HG02970 (cell line): ENCODE measurements around the gene ZNF383.
"Not testable (repeated sequence)": the region's sequence is repeated elsewhere in the genome, so short reads cannot be mapped to it uniquely, and the experiment has no call there.

Experiments used
- ATAC-seq: cut with Tn5 transposase; IDR thresholded peaks from one replicate; pipeline ENCODE4 v1.9.1; 2021; ENCODE audit warnings: mild to moderate bottlenecking, moderate library complexity, moderate number of reproducible peaks; ENCODE audit not compliant: unreplicated experiment, low FRiP score

ZNF383 gene

DNA sequence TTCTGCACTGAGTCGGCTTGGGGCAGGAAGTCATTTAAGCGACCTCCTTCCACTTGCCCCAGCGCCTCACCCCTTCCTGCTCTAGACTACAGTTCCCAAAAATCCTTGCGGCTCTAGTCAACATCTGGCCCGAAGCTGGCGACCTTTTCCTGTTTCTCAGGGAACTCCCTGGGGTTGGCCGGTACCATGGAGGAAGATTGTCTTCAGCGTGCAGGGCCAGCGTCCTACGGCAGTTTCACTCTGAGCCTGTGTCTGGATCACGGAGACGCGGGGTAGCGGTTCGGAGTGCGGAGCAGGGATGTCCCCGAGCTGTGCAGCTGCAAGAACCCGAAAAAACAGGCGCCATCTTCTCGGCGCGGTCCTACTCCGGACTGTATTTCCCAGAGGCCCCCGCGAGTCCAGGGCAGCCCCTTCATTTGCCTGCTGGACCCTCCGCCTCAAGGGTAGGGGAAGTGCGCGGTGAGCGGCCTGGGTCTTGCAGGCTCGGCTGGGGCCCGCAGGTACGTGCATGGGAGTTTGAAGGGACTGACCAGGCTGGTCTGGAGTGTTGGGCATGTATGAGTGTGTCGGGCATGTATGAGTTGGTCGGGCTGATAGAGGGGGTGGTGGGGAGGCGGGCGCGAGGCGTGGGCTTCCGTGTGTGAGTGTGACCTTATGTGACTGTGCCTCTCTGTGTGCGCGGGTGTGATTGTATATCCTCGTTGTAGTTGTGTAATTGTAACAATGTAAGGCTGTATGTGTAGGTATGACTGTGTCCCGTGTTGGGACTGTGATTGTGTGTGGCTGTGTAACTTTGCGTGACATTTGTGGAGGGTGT lies at the start of gene ZNF383:
TSS of gene ZNF383 (plus strand) at position 440 of the 817 bp plus-strand sequence. CDS start 12,240 bp downstream, outside the sequence.
- ATAC-seq, result peak; percentile 83

DNA sequence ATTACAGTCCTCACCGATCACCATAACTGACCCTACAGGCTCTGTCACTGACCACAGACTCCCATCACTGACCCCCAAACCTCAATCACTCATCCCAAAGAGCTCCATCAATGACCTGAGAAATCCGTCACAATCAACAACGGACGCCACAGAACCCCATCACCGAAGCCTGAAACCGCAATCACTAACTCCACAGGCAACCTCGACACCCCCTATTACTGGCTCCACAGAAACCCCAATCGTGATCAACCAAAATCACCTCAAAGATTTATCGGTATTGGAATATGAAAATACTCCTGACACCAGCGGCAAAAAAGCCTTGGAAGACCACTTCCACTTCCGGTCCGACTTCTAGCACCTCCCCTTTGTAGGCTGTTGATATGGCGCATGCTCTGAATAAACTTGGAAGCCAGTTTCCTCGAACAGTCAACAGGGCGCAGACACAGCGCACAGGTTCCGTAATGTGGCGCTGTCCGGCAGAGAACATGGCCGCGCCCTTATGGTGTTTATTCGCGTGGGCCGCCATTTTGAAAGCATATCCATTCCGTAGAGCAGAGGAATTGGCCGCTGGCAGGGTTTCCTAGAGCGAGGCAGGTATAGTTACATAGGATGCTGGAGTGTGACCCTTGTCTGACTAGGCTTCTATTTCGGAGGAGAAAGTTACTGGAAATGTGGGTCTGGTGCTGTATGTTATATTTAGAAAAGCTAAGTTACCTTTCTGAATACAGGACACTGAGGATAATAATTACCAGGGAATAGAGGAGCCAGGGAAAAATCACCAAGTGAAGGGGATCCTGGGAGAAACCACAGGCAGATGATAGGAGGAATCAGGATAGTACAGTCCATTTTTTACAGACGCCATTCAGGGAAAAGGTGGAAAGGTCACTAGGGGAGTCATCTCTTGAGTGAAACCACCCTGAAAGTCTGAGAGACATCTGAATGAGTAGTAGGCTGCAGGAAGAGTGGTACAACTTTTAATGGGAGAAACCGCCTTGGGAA lies 45.3 kb upstream of the ZNF383 start, which contains the start of gene ZNF585A:
TSS of gene ZNF585A (minus strand) at position 328 of the 999 bp plus-strand sequence. CDS start 2,785 bp downstream, outside the sequence.
- ATAC-seq, result peak; percentile 96

DNA sequence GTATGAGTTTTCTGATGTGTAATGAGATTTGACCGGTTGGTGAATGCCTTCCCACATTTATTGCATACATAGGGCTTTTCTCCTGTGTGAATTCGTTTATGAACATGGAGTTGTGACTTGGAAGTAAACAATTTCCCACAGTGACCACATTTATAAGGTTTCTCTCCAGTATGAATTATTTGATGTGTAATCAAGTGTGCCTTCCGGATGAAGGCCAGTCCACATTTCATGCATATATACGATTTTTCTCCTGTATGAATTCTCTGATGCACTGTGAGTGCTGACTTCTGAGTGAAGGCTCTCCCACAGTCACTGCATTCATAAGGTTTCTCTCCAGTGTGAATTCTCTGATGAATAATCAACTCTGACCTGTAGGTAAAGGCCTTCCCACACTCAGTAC lies 31.9 kb upstream of the ZNF383 start:
- not testable (repeated sequence) for ATAC-seq

DNA sequence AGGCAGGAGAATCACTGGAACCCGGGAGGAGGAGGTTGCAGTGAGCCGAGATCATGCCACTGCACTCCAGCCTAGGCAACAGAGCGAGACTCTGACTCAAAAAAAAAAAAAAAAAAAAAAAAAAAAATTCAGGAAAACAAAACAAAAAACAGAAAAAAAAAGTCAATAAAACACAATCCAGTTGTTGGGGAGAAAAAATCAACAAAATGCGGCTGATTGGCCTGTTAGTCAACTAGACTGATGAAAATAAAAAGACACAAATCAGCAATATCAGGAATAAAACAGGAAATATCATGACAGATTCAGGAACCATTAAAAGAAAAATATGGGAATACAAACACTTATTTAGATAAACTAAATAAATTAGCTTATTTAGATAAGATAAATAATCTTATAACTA lies 22.8 kb upstream of the ZNF383 start:
- not testable (repeated sequence) for ATAC-seq

DNA sequence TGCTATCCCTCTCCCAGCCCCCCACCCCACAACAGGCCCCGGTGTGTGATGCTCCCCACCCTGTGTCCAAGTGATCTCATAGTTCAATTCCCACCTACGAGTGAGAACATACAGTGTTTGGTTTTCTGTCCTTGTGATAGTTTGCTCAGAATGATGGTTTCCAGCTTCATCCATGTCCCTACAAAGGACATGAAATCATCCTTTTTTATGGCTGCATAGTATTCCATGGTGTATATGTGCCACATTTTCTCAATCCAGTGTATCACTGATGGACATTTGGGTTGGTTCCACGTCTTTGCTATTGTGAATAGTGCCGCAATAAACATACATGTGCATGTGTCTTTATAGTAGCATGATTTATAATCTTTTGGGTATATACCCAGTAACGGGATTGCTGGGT lies 20.9 kb upstream of the ZNF383 start:
- not testable (repeated sequence) for ATAC-seq

DNA sequence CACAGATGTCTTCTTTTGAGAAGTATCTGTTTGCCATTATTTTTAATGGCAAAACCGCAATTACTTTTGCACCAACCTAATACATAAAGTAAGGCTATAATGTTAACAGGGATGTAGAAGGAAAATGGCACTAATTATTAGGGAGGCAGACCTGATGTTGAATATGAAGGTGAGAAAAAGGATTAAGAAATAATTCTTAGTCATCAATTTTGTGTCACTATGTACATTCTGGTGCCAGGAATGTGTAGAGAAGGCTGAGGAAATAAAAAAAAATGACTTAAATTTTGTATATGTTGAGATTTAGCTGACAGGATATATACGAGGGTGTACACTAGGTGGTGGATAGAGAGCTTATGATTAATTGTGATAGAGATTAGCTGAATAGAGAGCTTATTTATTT lies 20.2 kb upstream of the ZNF383 start:
- no peak for ATAC-seq

DNA sequence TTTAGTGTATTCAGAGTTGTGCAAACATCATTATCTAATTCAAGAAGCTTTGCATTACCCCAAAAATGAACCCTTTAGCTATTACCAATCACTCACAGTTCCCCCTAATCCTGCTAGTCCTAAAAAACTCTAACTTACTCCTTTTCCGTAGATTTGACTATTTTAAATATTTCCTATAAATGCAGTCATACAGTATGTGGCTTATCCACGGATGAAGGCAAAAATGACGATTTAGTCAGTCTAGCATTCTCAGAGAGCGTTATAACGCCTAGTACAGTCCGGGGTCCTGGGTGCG lies 587 bp upstream of the ZNF383 start:
- no peak for ATAC-seq

DNA sequence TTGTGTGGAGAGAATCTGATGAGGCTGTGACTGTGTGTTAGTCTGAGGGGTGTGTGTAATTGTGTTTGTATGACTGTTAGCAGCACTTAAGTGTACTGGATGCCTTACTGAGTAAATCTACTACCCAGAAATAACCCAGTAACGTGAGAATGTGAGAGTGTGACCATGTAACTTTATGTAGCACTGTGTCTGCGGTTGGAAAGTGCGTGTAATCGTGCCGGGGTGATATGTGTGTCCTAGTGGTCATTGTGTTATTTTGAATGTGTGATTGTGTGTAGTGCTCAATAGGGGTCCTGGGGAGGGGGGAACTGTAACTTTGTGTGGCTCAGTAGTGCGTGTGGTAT lies 550 bp downstream of the ZNF383 start:
- ATAC-seq, result no peak

DNA sequence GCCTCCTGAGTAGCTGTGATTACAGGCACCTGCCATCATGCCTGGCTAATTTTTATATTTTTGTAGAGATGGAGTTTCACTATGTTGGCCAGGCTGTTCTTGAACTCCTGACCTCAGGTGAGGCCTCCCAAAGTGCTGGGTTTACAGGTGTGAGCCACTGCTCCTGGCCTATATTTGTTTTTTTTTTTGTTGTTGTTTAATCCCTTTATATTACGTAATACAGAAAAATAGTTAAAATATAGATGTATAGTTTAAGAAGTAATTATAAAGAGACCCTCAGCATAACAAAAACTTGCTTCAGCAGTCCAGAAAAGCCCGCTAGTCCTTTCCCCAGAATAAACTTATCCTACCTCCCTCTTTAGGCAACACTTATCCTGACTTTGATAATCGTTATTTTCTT lies 2.4 kb downstream of the ZNF383 start:
- ATAC-seq, result no peak

DNA sequence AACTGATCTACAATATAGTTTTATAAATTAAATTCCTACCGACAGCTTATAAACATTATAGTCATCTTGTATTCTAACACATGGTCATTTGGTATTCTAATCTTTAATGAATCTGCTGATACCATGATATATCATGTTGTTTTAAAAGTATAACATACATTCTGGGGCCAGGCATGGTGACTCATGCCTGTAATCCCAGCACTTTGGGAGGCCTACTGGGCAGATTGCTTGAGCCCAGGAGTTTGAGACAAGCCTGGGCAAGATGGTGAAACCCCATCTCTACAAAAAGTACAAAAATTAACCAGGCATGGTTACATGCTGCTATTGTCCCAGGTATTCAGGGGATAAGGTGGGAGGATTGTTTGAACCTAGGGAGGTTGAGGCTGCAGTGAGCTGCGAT lies 3.1 kb downstream of the ZNF383 start:
- ATAC-seq, result no peak

DNA sequence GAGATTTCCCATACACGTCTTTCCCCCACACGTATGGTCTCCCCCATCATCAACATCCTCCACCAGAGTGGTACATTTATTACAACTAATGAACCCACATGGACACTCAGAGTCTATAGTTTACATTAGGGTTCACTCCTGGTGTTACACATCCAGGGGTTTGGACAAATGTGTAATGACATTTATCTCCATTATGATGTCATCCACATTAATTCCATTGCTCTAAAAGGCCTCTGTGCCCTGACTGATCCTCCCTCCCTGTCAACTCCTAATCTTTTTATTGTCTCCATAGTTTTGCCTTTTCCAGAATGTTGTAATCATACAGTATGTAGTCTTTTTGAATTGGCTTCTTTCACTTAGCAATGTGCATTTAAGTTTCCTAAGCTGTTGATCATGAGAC lies 8.2 kb downstream of the ZNF383 start:
- no peak for ATAC-seq

DNA sequence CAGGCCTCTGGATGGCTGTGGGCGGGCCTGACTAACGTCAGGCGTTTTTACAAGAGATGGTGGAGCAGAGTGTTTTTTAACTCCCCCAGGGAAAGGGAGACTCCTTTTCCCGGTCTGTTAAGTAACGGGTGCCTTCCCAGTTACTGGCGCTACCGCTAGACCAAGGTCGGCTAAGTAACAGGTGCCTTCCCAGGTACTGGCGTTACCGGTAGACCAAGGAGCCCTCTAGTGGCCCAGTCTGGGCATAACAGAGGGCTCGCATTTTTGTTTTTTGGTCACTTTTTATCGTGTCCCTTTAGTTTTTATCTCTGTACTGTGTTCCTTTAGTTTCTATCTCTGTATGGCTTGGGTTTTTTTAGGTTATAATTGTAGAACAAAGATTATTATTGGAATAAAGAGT lies 10.0 kb downstream of the ZNF383 start:
- ATAC-seq, result no peak

DNA sequence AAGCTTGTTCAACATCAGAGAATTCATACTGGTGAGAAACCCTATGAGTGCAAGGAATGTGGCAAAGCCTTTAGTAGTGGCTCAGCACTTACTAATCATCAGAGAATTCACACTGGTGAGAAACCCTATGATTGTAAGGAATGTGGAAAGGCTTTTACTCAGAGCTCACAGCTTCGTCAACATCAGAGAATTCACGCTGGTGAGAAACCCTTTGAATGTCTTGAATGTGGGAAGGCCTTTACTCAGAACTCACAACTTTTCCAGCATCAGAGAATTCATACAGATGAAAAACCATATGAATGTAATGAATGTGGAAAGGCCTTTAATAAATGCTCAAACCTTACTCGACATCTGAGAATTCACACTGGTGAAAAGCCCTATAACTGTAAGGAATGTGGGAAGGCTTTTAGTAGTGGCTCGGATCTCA lies 25.2 kb downstream of the ZNF383 start:
- ATAC-seq, result no peak

DNA sequence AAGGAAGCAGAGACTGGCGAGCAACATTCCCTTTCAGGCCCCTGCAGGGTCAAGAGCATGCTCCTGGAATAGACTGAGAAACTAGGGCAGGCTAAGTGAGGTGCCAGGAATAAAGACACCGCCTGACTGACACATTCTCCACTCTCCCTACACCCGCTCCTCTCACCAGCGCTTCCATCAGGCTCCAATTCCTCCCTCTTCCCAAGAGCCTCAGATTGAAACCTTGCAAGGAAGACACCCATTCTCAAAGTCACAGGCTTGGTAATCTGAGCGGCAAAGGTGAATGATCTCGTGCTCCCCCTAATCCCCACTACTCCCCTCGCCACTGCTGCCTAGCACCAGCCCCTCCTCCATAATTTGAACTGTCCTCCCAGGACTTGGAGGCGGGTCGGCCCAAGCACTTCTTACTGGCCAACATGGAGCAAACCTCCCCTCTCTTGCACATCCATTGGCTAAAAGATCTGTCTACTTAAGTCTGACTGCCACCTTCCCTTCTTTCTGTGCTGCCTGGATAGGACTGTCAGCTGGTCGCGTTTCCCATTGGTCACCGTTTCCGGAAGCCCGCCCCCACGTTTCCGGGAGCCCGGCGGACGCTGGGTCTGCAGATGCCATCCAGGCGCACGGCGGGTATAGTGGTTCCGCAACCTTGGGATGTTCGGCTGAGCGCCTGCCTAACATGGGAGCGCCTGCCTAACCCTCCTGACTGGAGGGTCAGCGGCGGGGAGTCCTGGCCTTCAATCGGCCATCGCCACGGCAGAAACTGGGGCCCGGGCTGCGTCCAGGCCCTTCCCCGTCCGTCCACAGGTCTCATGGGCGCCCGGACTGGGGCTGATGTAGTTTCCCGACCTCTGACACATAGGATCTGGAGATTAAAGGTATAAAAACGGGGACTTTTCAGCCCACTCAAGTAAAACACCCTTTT lies 33.6 kb downstream of the ZNF383 start:
- ATAC-seq, result no peak

DNA sequence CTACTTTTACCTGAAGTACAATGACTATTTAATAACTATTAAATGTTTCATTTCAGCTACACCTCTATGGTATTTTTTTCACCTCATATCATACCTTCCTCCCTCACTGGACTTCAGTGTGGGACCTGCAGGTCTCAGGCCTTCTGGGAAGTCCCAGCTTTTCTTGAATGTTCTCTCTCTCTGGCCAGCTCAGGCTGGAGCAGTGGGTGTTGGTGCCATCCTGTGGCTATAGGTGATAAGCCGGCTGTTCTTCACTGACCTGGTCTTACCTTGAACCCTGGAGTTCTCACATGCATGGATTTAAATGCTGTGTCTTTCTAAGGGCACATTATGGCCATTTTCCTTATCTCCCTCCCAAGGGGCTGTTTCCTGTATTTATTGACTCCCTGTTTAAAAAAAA lies 45.0 kb downstream of the ZNF383 start:
- ATAC-seq, result not testable (repeated sequence)

DNA sequence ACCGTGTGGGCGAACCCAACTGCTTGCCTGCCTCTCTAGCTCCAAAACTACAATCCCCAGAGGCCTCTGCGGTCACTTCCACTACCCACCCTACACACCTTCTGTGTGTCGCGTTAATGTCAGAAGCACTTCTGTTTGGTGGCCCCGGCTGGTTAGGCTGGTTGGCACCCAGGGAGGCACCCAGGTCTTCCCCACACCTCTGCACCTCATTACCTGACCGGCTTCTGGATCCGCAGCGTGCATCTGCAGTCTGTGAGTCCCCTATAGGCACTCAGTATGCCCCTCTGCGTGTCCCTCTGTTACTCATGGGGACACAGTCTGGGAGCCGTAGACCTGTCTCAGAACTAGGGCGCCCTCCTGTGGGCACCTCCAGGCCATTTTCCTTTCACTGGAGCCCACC lies 49.0 kb downstream of the ZNF383 start:
- ATAC-seq, result not testable (repeated sequence)

DNA sequence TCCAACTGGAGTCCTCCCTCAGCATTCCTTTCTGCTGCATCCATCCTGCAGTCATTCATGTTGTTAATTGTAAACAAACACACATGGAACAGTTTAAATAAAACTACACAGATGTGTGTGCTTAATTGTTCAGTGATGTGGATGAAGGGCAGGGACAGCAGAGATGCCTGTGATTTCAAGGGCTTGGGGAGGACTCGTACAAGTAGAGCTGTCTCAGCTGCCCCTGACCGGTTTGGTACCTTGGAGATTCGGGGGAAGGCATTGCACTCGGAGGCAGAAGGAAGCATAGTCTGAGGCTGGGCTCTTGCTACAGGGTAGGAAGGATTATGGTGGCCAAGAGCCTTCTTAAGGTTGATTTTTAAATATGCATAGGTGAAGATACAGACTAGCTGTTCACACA lies 49.7 kb downstream of the ZNF383 start:
- ATAC-seq, result not testable (repeated sequence)

DNA sequence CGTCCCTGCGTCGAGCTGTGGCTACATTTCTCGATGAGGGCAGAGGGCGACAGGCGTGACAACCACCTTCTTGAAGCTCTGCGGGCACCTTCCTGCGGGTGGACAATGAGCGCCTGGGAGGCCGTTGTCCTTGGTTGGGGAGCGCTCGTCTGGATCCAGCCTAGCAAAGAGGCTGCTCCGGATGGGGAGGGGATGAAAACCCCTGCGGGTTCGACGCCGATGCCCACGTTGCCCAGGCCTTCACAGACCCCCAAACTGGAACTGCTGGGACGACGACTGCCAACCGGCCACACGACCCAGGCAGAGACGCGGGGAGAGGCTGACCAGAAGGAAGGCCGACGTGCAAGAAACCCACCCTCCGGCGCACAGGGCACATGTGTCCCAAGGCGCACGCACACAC lies 62.6 kb downstream of the ZNF383 start:
- not testable (repeated sequence) for ATAC-seq

DNA sequence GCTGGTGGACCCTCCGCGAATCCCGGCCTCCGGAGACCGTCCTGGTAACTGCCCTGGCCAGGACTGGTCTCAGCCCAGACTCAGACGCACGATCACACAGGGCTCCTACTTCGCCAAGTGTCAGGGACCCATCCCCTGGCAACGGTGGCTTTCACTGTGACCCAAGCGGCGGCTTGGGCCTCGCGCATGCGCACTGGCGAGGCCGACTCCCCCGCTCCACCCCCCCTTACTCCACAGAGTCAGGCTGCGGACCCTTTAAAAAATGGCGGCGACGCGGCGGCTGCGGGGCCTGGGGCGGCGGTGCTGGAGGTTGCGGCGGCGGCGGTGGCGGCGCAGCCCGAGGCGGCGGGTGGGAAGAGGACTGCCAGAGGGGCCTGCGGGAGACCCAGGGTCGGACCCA lies 66.0 kb downstream of the ZNF383 start:
- ATAC-seq, result not testable (repeated sequence)

DNA sequence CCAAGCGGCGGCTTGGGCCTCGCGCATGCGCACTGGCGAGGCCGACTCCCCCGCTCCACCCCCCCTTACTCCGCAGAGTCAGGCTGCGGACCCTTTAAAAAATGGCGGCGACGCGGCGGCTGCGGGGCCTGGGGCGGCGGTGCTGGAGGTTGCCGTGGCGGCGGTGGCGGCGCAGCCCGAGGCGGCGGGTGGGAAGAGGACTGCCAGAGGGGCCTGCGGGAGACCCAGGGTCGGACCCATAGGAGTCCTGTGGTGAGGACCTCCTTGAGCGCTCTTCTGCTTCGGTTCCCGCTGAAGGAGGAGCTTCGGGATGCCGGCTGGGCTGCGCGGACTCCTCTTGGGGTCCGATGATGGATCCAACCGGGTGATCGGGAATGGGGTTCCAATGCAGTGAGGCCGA lies 71.2 kb downstream of the ZNF383 start:
- ATAC-seq, result not testable (repeated sequence)
